ENCODE results near the gene CD27.

DNA sequence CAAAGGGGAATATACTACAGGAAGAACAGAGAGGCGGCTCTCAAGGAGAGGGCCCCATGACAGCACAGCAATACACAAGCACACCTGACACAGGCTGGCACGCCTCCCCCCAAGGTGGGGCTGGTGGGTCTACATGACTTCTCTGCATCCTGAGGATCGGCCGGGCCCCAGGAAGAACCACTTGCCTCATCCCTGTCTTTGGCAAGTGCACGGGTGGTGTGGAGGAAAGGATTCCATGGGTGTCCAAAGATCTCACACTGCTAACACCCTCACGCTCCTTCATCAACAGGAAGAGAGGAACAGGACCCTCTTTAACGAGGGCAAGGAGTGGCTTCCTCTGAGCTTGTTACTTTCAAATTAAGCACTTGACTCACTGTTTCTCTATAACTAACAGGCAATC lies 18.5 kb downstream of the CD27 start:
- TF ChIP-seq, protein P1, sequence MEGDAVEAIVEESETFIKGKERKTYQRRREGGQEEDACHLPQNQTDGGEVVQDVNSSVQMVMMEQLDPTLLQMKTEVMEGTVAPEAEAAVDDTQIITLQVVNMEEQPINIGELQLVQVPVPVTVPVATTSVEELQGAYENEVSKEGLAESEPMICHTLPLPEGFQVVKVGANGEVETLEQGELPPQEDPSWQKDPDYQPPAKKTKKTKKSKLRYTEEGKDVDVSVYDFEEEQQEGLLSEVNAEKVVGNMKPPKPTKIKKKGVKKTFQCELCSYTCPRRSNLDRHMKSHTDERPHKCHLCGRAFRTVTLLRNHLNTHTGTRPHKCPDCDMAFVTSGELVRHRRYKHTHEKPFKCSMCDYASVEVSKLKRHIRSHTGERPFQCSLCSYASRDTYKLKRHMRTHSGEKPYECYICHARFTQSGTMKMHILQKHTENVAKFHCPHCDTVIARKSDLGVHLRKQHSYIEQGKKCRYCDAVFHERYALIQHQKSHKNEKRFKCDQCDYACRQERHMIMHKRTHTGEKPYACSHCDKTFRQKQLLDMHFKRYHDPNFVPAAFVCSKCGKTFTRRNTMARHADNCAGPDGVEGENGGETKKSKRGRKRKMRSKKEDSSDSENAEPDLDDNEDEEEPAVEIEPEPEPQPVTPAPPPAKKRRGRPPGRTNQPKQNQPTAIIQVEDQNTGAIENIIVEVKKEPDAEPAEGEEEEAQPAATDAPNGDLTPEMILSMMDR (IDR thresholded peaks at IDR 0.05 in 8 of 11, conservative IDR thresholded peaks at IDR 0.05 in 3 of 11) = no peak
- TF ChIP-seq POLR2A (IDR thresholded peaks at IDR 0.05) (no peak), POLR2AphosphoS5 (IDR thresholded peaks at IDR 0.05) (peak in 1 of 3 donors; percentile 57)

Data from spleen (tissue), 7 donors.